ENCODE measurements around the gene SEPTIN12. TPM values are rescaled to one million over a fixed set of nuclear protein-coding genes. Genes with fewer than 3 reads are reported as not detected.

SEPTIN12 gene
- polyA plus RNA-seq, 1 donor from 2014 or later = 1.8 TPM

DNA sequence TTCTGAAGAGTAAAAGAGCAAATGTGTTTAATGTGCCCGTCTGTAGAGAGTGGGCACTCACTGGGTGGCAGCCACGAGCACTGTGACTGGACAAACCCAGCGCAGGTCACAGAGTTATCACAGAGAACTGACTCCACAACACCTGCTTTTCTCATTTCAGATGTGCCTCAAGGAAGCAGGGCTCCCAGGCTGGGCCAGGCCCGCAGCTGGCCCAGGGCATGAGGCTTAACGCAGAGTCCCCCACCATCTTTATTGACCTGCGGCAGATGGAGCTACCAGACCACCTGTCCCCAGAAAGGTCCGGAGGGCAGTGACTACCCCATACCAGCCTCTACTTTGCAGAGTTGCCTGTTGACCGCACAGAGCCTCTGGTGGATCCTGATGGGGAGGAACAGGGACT, 41.9 kb downstream of the SEPTIN12 start:
- no peak overlapping the region for H3K4me2 ChIP-seq (ENCODE audit: low read length)
- no peak overlapping the region for H3K9ac ChIP-seq (ENCODE audit: low read length)
- H3K79me2 ChIP-seq (replicated peaks; ENCODE audit: insufficient read depth, low read length) = no peaks in the 10 kb centered on the region
- H2AFZ ChIP-seq (ENCODE audit: low read depth, low read length) = no peak overlapping the region
- H3K27ac ChIP-seq (ENCODE audit: low read length) = no peak overlapping the region
- H3F3A ChIP-seq (ENCODE audit: insufficient read depth, low read length, poor library complexity, severe bottlenecking) = no peaks in the 10 kb centered on the region
- no peak for TF ChIP-seq EP300 (conservative IDR thresholded peaks at IDR 0.05; ENCODE audit: poor library complexity, severe bottlenecking)
- no peak overlapping the region for H3K4me3 ChIP-seq (ENCODE audit: low read length)
- H3K27me3 ChIP-seq (ENCODE audit: insufficient read depth, low read depth, low read length) = no peaks in the 10 kb centered on the region
- H4K20me1 ChIP-seq (ENCODE audit: insufficient read depth) = no peaks in the 10 kb centered on the region
- no peaks in the 10 kb centered on the region for H3K9me2 ChIP-seq (ENCODE audit: insufficient read depth, low read length)
- H3K36me3 ChIP-seq (ENCODE audit: insufficient read depth, low read length) = no peaks in the 10 kb centered on the region
- no peaks in the 10 kb centered on the region for H3K9me3 ChIP-seq (ENCODE audit: low read length)

DNA sequence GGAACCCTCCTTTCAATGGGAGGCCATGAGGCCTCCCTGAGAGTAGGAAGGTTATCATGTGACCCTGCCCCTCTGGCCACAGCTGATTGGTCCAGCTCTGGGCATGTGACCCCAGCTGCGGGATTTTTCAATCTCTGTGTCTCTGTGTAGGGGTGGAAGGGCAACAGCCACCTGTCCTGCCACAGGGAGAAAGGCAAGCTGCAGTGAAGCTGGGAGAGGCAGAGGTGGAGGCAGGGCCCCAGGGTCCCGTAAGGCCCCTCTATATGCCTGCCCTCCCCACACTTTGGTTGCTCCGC, 42.9 kb downstream of the SEPTIN12 start:
- TF ChIP-seq, protein P1, sequence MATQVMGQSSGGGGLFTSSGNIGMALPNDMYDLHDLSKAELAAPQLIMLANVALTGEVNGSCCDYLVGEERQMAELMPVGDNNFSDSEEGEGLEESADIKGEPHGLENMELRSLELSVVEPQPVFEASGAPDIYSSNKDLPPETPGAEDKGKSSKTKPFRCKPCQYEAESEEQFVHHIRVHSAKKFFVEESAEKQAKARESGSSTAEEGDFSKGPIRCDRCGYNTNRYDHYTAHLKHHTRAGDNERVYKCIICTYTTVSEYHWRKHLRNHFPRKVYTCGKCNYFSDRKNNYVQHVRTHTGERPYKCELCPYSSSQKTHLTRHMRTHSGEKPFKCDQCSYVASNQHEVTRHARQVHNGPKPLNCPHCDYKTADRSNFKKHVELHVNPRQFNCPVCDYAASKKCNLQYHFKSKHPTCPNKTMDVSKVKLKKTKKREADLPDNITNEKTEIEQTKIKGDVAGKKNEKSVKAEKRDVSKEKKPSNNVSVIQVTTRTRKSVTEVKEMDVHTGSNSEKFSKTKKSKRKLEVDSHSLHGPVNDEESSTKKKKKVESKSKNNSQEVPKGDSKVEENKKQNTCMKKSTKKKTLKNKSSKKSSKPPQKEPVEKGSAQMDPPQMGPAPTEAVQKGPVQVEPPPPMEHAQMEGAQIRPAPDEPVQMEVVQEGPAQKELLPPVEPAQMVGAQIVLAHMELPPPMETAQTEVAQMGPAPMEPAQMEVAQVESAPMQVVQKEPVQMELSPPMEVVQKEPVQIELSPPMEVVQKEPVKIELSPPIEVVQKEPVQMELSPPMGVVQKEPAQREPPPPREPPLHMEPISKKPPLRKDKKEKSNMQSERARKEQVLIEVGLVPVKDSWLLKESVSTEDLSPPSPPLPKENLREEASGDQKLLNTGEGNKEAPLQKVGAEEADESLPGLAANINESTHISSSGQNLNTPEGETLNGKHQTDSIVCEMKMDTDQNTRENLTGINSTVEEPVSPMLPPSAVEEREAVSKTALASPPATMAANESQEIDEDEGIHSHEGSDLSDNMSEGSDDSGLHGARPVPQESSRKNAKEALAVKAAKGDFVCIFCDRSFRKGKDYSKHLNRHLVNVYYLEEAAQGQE (IDR thresholded peaks at IDR 0.05; ENCODE audit: borderline replicate concordance) = no peak
- TF ChIP-seq EZH2 (IDR thresholded peaks at IDR 0.05; ENCODE audit: borderline replicate concordance, insufficient read depth, low read length, poor library complexity, severe bottlenecking) (no peak), EP300 (conservative IDR thresholded peaks at IDR 0.05; ENCODE audit: poor library complexity, severe bottlenecking) (no peak), TAF1 (IDR thresholded peaks at IDR 0.05; ENCODE audit: low read depth) (no peak), RAD21 (conservative IDR thresholded peaks at IDR 0.05) (no peak)
- Histone ChIP-seq H3K27ac (ENCODE audit: low read length) (no peak overlapping the region), H3K9me2 (ENCODE audit: insufficient read depth, low read length) (no peaks in the 10 kb centered on the region), H3K4me3 (ENCODE audit: low read length) (no peak overlapping the region), H4K20me1 (ENCODE audit: insufficient read depth) (no peaks in the 10 kb centered on the region), H3K9me3 (ENCODE audit: low read length) (no peaks in the 10 kb centered on the region), H2AFZ (ENCODE audit: low read depth, low read length) (no peak overlapping the region), H3K36me3 (ENCODE audit: insufficient read depth, low read length) (no peaks in the 10 kb centered on the region), H3K4me2 (ENCODE audit: low read length) (no peak overlapping the region), H3K27me3 (ENCODE audit: insufficient read depth, low read depth, low read length) (no peaks in the 10 kb centered on the region), H3K79me2 (replicated peaks; ENCODE audit: insufficient read depth, low read length) (no peaks in the 10 kb centered on the region), H3F3A (ENCODE audit: insufficient read depth, low read length, poor library complexity, severe bottlenecking) (no peaks in the 10 kb centered on the region), H3K9ac (ENCODE audit: low read length) (no peak overlapping the region)

DNA sequence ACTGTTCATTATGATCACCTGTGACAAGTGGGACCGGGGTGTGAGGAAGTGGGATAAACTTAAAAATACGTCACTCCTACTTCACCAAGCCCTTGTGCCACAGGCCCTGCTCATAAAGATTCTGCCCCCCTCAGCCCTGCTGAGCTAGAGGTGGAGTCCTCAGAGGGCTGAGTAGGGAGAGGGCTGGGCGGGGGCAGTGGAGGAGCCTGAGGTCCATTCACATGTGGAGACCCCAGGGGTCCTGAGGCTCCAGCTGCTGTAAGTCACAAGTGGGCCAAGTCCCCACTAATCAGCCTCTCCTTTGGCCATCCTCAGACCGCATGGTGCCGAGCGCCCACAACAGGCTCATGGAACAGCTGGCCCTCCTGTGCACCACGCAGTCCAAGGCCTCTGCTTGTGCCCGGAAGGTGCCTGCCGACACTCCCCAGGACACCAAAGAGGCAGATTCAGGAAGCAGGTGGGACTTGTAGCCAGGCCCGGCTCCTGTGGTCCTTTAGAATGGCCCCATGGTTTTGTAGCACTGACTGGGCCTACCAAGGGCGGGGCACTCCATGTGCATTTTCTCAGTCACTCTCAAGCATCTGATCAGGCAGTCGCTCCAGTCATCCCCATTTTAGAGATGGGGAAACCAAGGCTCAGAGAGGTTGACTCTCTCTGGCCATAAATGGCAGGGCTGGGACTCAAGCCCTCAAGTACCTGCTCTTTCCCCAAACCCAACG, 43.4 kb downstream of the SEPTIN12 start:
- no peaks in the 10 kb centered on the region for H3F3A ChIP-seq (ENCODE audit: insufficient read depth, low read length, poor library complexity, severe bottlenecking)
- no peaks in the 10 kb centered on the region for H3K79me2 ChIP-seq (replicated peaks; ENCODE audit: insufficient read depth, low read length)
- H3K9me2 ChIP-seq (ENCODE audit: insufficient read depth, low read length) = no peaks in the 10 kb centered on the region
- H2AFZ ChIP-seq (ENCODE audit: low read depth, low read length) = no peak overlapping the region
- H3K4me3 ChIP-seq (ENCODE audit: low read length) = no peak overlapping the region
- H3K27me3 ChIP-seq (ENCODE audit: insufficient read depth, low read depth, low read length) = no peaks in the 10 kb centered on the region
- H3K4me2 ChIP-seq (ENCODE audit: low read length) = no peak overlapping the region
- no peaks in the 10 kb centered on the region for H3K9me3 ChIP-seq (ENCODE audit: low read length)
- H3K27ac ChIP-seq (ENCODE audit: low read length) = no peak overlapping the region
- no peaks in the 10 kb centered on the region for H4K20me1 ChIP-seq (ENCODE audit: insufficient read depth)
- H3K36me3 ChIP-seq (ENCODE audit: insufficient read depth, low read length) = no peaks in the 10 kb centered on the region
- TF ChIP-seq EP300 (conservative IDR thresholded peaks at IDR 0.05; ENCODE audit: poor library complexity, severe bottlenecking) (no peak), SMC3 (conservative IDR thresholded peaks at IDR 0.05; ENCODE audit: poor library complexity) (no peak), TAF1 (IDR thresholded peaks at IDR 0.05; ENCODE audit: low read depth) (no peak), EZH2 (IDR thresholded peaks at IDR 0.05; ENCODE audit: borderline replicate concordance, insufficient read depth, low read length, poor library complexity, severe bottlenecking) (no peak), MXI1 (conservative IDR thresholded peaks at IDR 0.05; ENCODE audit: poor library complexity, severe bottlenecking) (no peak)
- TF ChIP-seq, protein P1 (IDR thresholded peaks at IDR 0.05; ENCODE audit: borderline replicate concordance) = no peak
- TF ChIP-seq, protein P2, sequence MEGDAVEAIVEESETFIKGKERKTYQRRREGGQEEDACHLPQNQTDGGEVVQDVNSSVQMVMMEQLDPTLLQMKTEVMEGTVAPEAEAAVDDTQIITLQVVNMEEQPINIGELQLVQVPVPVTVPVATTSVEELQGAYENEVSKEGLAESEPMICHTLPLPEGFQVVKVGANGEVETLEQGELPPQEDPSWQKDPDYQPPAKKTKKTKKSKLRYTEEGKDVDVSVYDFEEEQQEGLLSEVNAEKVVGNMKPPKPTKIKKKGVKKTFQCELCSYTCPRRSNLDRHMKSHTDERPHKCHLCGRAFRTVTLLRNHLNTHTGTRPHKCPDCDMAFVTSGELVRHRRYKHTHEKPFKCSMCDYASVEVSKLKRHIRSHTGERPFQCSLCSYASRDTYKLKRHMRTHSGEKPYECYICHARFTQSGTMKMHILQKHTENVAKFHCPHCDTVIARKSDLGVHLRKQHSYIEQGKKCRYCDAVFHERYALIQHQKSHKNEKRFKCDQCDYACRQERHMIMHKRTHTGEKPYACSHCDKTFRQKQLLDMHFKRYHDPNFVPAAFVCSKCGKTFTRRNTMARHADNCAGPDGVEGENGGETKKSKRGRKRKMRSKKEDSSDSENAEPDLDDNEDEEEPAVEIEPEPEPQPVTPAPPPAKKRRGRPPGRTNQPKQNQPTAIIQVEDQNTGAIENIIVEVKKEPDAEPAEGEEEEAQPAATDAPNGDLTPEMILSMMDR (IDR thresholded peaks at IDR 0.05; ENCODE audit: poor library complexity, severe bottlenecking) = no peak
- no peak overlapping the region for H3K9ac ChIP-seq (ENCODE audit: low read length)

All from neural cell (in vitro differentiated cells).